Gastrocnemius medialis (tissue), 4 donors: ENCODE measurements around the gene SETBP1. TPM values are rescaled to one million over a fixed set of nuclear protein-coding genes. Genes with fewer than 3 reads are reported as not detected.

Source experiments
- ATAC-seq, 2 donors: fragments of 150-250 bp; one replicate each; pipeline ENCODE4 v1.9.1; 2016
- DNase-seq, 2 donors: peaks; one replicate each; pipeline ENCODE4 v3.0.0-alpha.2; 2019
- H3K27ac ChIP-seq, 4 donors: fragments of 200-600 bp; sonication (generic); 1 replicate in 1 of 4; 2 replicates in 3 of 4; pipeline ENCODE4 v1.5.1; 2016 to 2018; ENCODE audit warnings: mild to moderate bottlenecking in 2 of 4, moderate library complexity in 1 of 4
- H3K27me3 ChIP-seq, 3 donors: fragments of 200-600 bp; sonication (generic) in 2 of 3; 1 replicate in 1 of 3; 2 replicates in 2 of 3; pipeline versions ENCODE4 v1.5.1 to v1.6.0; 2016 to 2019; ENCODE audit warnings: mild to moderate bottlenecking in 1 of 3, moderate library complexity in 1 of 3
- H3K36me3 ChIP-seq, 2 donors: fragments of 200-600 bp; sonication (generic) in 1 of 2; one replicate each; pipeline ENCODE4 v1.5.1; 2017 to 2018
- H3K4me1 ChIP-seq, 2 donors: fragments of 200-600 bp; sonication (generic) in 1 of 2; one replicate each; pipeline ENCODE4 v1.5.1; 2016 to 2017; ENCODE audit warnings: mild to moderate bottlenecking in 2 of 2
- H3K4me3 ChIP-seq, 4 donors: fragments of 200-600 bp; sonication (generic) in 3 of 4; 1 replicate in 1 of 4; 2 replicates in 3 of 4; pipeline ENCODE4 v1.5.1; 2016 to 2019; ENCODE audit warnings: mild to moderate bottlenecking in 2 of 4
- H3K9me3 ChIP-seq, 3 donors: fragments of 200-600 bp; sonication (generic) in 2 of 3; 1 replicate in 1 of 3; 2 replicates in 2 of 3; pipeline ENCODE4 v1.5.1; 2016 to 2019
- CTCF ChIP-seq, 5 experiments: fragments of 450-650 bp in 3 of 5; fragments of 200-600 bp in 2 of 5; sonication (generic) in 2 of 5; IDR thresholded peaks in 4 of 5; conservative IDR thresholded peaks in 1 of 5; 1 replicate in 4 of 5; 2 replicates in 1 of 5; pipeline ENCODE4 v1.5.1; 2016 to 2019; ENCODE audit warnings: antibody characterized with exemption in 5 of 5, mild to moderate bottlenecking in 3 of 5, moderate library complexity in 3 of 5
- POLR2A ChIP-seq, 2 donors: fragments of 450-650 bp; IDR thresholded peaks; one replicate each; pipeline ENCODE4 v1.6.1; 2017; ENCODE audit warnings: antibody characterized with exemption in 2 of 2, mild to moderate bottlenecking in 2 of 2, moderate library complexity in 2 of 2
- in situ Hi-C, 4 donors: fragments of 200-750 bp; cut with MboI; loops; one replicate each; pipeline versions ENCODE4 v1.15.0 to v1.8.0; 2017; ENCODE audit warnings: low sequenced_read_pairs in 4 of 4
- intact Hi-C: fragments of 100-400 bp; cut with DNase I; formaldehyde crosslinking; loops from one replicate; pipeline ENCODE4 v1.15.1; 2023; ENCODE audit warnings: low total_unique reads
- total RNA-seq, 4 donors: library from RNA; depleted of rRNA; stranded (reverse); fragments of >200 nt; gene quantifications; one replicate each; pipeline versions ENCODE4 v1.1.0 to v1.2.3, GENCODE V29; 2016

The SETBP1 gene
- total RNA-seq, 4 donors from 2014 or later = 9.2 to 20.0 (median 15.3) TPM

- H3K36me3 ChIP-seq = no peaks in the 10 kb centered on the region
- H3K27ac ChIP-seq = peak overlapping the region in 2 of 4 donors; percentile 23 to 57
- DNase-seq = no peak
- in situ Hi-C loops (no loop called here), intact Hi-C loops (no loop called here)
- peaks cover 70 to 71% of the 10 kb centered on the region in 2 donors for H3K4me1 ChIP-seq
- ATAC-seq = no peak
- no peak for TF ChIP-seq CTCF (IDR thresholded peaks at IDR 0.05 in 4 of 5, conservative IDR thresholded peaks at IDR 0.05 in 1 of 5)
- no peak for TF ChIP-seq POLR2A (IDR thresholded peaks at IDR 0.05)
- H3K4me3 ChIP-seq = no peak overlapping the region
- H3K9me3 ChIP-seq = no peaks in the 10 kb centered on the region
- H3K27me3 ChIP-seq = no peaks in the 10 kb centered on the region
Observed at GRCh38 chr18:44704135-44704789, 23.6 kb downstream of the SETBP1 start.

- no peaks in the 10 kb centered on the region for H3K9me3 ChIP-seq
- DNase-seq (no peak), ATAC-seq (no peak)
- H3K4me3 ChIP-seq = no peak overlapping the region
- H3K27ac ChIP-seq = peak overlapping the region in 3 of 4 donors; percentile 18 to 57 (median 23)
- H3K36me3 ChIP-seq = no peaks in the 10 kb centered on the region
- TF ChIP-seq CTCF (IDR thresholded peaks at IDR 0.05 in 4 of 5, conservative IDR thresholded peaks at IDR 0.05 in 1 of 5) (no peak), POLR2A (IDR thresholded peaks at IDR 0.05) (no peak)
- intact Hi-C loops = no loop called here
- H3K27me3 ChIP-seq = no peaks in the 10 kb centered on the region
- in situ Hi-C loops = no loop called here
- H3K4me1 ChIP-seq = peaks cover 70 to 71% of the 10 kb centered on the region in 2 donors
Observed at GRCh38 chr18:44705075-44705675, 24.5 kb downstream of the SETBP1 start.

- peak overlapping the region in 1 of 4 donors; percentile 15 for H3K4me3 ChIP-seq
- intact Hi-C loops (no loop called here), in situ Hi-C loops (no loop called here)
- no peak for DNase-seq
- no peaks in the 10 kb centered on the region for H3K27me3 ChIP-seq
- H3K27ac ChIP-seq = peak overlapping the region; percentile 32 to 72 (median 59)
- TF ChIP-seq POLR2A (IDR thresholded peaks at IDR 0.05) (no peak), CTCF (IDR thresholded peaks at IDR 0.05 in 4 of 5, conservative IDR thresholded peaks at IDR 0.05 in 1 of 5) (no peak)
- no peaks in the 10 kb centered on the region for H3K36me3 ChIP-seq
- peak; percentile 79 for ATAC-seq
- H3K4me1 ChIP-seq = peaks cover 46 to 47% of the 10 kb centered on the region in 2 donors
- no peaks in the 10 kb centered on the region for H3K9me3 ChIP-seq
Observed at GRCh38 chr18:44708451-44709083, 27.9 kb downstream of the SETBP1 start.

- H3K9me3 ChIP-seq = no peaks in the 10 kb centered on the region
- in situ Hi-C loops = no loop called here
- peak overlapping the region; percentile 32 to 72 (median 59) for H3K27ac ChIP-seq
- H3K36me3 ChIP-seq = no peaks in the 10 kb centered on the region
- no peak overlapping the region for H3K4me3 ChIP-seq
- peaks cover 44 to 48% of the 10 kb centered on the region in 2 donors for H3K4me1 ChIP-seq
- no peak for ATAC-seq
- intact Hi-C loops = no loop called here
- H3K27me3 ChIP-seq = no peaks in the 10 kb centered on the region
- DNase-seq = no peak
- TF ChIP-seq CTCF (IDR thresholded peaks at IDR 0.05 in 4 of 5, conservative IDR thresholded peaks at IDR 0.05 in 1 of 5) = no peak
- TF ChIP-seq POLR2A (IDR thresholded peaks at IDR 0.05) = no peak
Observed at GRCh38 chr18:44709307-44710126, 28.8 kb downstream of the SETBP1 start.
